K562 (cell line): ENCODE results near the gene NTPCR. TPM values are rescaled to one million over a fixed set of nuclear protein-coding genes. Genes with fewer than 3 reads are reported as not detected.

Experiments
- CEBPG ChIP-seq, 3 experiments: fragments of 200-800 bp in 1 of 3; sonication (Bioruptor generic) in 1 of 3; sonication (generic) in 1 of 3; formaldehyde crosslinking in 1 of 3; IDR thresholded peaks in 2 of 3; conservative IDR thresholded peaks in 1 of 3; 2 replicates each; pipeline versions ENCODE4 v1.6.1 to v1.8.0; 2016 to 2022; ENCODE audit warnings: missing compliant biosample characterization in 2 of 3, missing genetic modification characterization in 2 of 3, mild to moderate bottlenecking in 1 of 3, missing genetic modification reagents in 1 of 3
- NELFE ChIP-seq: IDR thresholded peaks from 2 replicates; pipeline ENCODE4 v1.6.1; 2011; ENCODE audit warnings: mild to moderate bottlenecking; ENCODE audit not compliant: insufficient read depth, insufficient read length
- RBBP5 ChIP-seq: fragments of 200-600 bp; sonication (generic); IDR thresholded peaks from 2 replicates; pipeline ENCODE4 v1.6.1; 2012; ENCODE audit warnings: borderline replicate concordance, mild to moderate bottlenecking, low read length, control low read depth, inconsistent platforms; ENCODE audit not compliant: insufficient read depth, poor library complexity, severe bottlenecking
- SNIP1 ChIP-seq: fragments of 450-650 bp; IDR thresholded peaks from 2 replicates; pipeline ENCODE4 v1.7.1; 2017; ENCODE audit warnings: low read depth, mild to moderate bottlenecking
- TAF7 ChIP-seq: fragments of 450-650 bp; IDR thresholded peaks from 2 replicates; pipeline ENCODE4 v1.6.1; 2016; ENCODE audit warnings: missing genetic modification characterization, missing compliant biosample characterization
- polyA plus RNA-seq, 8 experiments: library from polyadenylated mRNA; depleted of rRNA in 4 of 8; stranded (reverse) in 5 of 8; unstranded in 3 of 8; fragments of >200 nt; fragmentation: Nextera tagmentation in 2 of 8; fragmentation: Illumina TruSeq in 1 of 8; extraction: Ambion mirVana in 2 of 8; extraction: Trizol in 1 of 8; gene quantifications; 2 replicates each; pipeline versions ENCODE4 v1.2.1 to v1.2.3, GENCODE V29; 2011 to 2014; ENCODE audit warnings: inconsistent platforms in 1 of 8, missing spikeins in 1 of 8
- total RNA-seq, 7 experiments: library from RNA; depleted of rRNA in 6 of 7; stranded (reverse); fragments of >200 nt in 6 of 7; fragmentation: Illumina TruSeq in 2 of 7; extraction: Trizol in 2 of 7; gene quantifications; 2 replicates each; pipeline versions ENCODE4 v1.2.1 to v1.2.3, GENCODE V29; 2011 to 2021; ENCODE audit warnings: low replicate concordance in 1 of 7
- TF ChIP-seq, protein P1 (sequence below), 2 experiments: fragments of 450-650 bp in 1 of 2; sonication (generic) in 1 of 2; formaldehyde crosslinking in 1 of 2; IDR thresholded peaks; 2 replicates each; pipeline versions ENCODE4 v1.7.1 to v1.9.0; 2016 to 2022; ENCODE audit warnings: inconsistent platforms in 1 of 2, mild to moderate bottlenecking in 1 of 2, missing genetic modification reagents in 1 of 2
- TF ChIP-seq, protein P2 (sequence below): fragments of 450-650 bp; IDR thresholded peaks from 2 replicates; pipeline ENCODE4 v1.7.1; 2018; ENCODE audit warnings: mild to moderate bottlenecking, low read depth; ENCODE audit not compliant: partially characterized antibody
- TF ChIP-seq, protein P3 (sequence below): sonication (generic); formaldehyde crosslinking; IDR thresholded peaks from 2 replicates; pipeline ENCODE4 v1.8.0; 2023; ENCODE audit warnings: mild to moderate bottlenecking, missing genetic modification reagents

NTPCR gene
- total and polyA plus RNA-seq, 9 of the 15 experiments (the other 6 are each of a cell fraction or from before 2014, with no cell fraction given), result 19.3 to 105 (median 48.8) TPM

DNA sequence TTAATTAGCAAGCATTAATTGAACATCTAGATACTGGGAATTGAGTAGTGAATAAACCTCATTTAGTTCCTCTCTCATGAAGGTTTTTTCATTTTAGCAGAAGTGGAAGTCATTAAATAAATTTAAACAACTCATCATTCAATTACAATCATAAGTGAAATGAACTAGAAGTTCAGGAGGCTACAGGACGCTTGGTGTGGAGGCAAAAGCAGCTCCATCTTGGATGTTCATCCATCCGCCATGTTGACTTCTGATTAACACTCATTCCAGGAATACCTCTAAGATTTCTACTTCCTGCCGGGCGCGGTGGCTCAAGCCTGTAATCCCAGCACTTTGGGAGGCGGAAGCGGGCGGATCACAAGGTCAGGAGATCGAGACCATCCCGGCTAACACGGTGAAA lies 11.5 kb upstream of the NTPCR start (continued):
- TF ChIP-seq, protein P1, sequence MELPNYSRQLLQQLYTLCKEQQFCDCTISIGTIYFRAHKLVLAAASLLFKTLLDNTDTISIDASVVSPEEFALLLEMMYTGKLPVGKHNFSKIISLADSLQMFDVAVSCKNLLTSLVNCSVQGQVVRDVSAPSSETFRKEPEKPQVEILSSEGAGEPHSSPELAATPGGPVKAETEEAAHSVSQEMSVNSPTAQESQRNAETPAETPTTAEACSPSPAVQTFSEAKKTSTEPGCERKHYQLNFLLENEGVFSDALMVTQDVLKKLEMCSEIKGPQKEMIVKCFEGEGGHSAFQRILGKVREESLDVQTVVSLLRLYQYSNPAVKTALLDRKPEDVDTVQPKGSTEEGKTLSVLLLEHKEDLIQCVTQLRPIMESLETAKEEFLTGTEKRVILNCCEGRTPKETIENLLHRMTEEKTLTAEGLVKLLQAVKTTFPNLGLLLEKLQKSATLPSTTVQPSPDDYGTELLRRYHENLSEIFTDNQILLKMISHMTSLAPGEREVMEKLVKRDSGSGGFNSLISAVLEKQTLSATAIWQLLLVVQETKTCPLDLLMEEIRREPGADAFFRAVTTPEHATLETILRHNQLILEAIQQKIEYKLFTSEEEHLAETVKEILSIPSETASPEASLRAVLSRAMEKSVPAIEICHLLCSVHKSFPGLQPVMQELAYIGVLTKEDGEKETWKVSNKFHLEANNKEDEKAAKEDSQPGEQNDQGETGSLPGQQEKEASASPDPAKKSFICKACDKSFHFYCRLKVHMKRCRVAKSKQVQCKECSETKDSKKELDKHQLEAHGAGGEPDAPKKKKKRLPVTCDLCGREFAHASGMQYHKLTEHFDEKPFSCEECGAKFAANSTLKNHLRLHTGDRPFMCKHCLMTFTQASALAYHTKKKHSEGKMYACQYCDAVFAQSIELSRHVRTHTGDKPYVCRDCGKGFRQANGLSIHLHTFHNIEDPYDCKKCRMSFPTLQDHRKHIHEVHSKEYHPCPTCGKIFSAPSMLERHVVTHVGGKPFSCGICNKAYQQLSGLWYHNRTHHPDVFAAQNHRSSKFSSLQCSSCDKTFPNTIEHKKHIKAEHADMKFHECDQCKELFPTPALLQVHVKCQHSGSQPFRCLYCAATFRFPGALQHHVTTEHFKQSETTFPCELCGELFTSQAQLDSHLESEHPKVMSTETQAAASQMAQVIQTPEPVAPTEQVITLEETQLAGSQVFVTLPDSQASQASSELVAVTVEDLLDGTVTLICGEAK (IDR thresholded peaks at IDR 0.05), result no peak
- TF ChIP-seq, protein P1 (CRISPR knock-in tag; IDR thresholded peaks at IDR 0.05), result no peak
- TF ChIP-seq SNIP1 (no peak), CEBPG (CRISPR knock-in tag; IDR thresholded peaks at IDR 0.05) (no peak), CEBPG (tag; conservative IDR thresholded peaks at IDR 0.05 in 1 of 2, IDR thresholded peaks at IDR 0.05 in 1 of 2) (no peak), RBBP5 (no peak), TAF7 (0 out of 2 replicates have a peak, but pooled peaks have one; percentile 37), NELFE (no peak)
- TF ChIP-seq, protein P2, sequence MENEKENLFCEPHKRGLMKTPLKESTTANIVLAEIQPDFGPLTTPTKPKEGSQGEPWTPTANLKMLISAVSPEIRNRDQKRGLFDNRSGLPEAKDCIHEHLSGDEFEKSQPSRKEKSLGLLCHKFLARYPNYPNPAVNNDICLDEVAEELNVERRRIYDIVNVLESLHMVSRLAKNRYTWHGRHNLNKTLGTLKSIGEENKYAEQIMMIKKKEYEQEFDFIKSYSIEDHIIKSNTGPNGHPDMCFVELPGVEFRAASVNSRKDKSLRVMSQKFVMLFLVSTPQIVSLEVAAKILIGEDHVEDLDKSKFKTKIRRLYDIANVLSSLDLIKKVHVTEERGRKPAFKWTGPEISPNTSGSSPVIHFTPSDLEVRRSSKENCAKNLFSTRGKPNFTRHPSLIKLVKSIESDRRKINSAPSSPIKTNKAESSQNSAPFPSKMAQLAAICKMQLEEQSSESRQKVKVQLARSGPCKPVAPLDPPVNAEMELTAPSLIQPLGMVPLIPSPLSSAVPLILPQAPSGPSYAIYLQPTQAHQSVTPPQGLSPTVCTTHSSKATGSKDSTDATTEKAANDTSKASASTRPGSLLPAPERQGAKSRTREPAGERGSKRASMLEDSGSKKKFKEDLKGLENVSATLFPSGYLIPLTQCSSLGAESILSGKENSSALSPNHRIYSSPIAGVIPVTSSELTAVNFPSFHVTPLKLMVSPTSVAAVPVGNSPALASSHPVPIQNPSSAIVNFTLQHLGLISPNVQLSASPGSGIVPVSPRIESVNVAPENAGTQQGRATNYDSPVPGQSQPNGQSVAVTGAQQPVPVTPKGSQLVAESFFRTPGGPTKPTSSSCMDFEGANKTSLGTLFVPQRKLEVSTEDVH, result no peak
- TF ChIP-seq, protein P3, sequence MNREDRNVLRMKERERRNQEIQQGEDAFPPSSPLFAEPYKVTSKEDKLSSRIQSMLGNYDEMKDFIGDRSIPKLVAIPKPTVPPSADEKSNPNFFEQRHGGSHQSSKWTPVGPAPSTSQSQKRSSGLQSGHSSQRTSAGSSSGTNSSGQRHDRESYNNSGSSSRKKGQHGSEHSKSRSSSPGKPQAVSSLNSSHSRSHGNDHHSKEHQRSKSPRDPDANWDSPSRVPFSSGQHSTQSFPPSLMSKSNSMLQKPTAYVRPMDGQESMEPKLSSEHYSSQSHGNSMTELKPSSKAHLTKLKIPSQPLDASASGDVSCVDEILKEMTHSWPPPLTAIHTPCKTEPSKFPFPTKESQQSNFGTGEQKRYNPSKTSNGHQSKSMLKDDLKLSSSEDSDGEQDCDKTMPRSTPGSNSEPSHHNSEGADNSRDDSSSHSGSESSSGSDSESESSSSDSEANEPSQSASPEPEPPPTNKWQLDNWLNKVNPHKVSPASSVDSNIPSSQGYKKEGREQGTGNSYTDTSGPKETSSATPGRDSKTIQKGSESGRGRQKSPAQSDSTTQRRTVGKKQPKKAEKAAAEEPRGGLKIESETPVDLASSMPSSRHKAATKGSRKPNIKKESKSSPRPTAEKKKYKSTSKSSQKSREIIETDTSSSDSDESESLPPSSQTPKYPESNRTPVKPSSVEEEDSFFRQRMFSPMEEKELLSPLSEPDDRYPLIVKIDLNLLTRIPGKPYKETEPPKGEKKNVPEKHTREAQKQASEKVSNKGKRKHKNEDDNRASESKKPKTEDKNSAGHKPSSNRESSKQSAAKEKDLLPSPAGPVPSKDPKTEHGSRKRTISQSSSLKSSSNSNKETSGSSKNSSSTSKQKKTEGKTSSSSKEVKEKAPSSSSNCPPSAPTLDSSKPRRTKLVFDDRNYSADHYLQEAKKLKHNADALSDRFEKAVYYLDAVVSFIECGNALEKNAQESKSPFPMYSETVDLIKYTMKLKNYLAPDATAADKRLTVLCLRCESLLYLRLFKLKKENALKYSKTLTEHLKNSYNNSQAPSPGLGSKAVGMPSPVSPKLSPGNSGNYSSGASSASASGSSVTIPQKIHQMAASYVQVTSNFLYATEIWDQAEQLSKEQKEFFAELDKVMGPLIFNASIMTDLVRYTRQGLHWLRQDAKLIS, result no peak
